Naive B cell (primary cell): ENCODE results near the gene TRIM9. TPM values are rescaled to one million over a fixed set of nuclear protein-coding genes. Genes with fewer than 3 reads are reported as not detected.

ENCODE experiments used
- ATAC-seq, 2 donors: fragments of 150-1000 bp; cut with Tn5 transposase; 2 replicates each; pipeline ENCODE4 v1.10.0; 2021; ENCODE audit warnings: low read depth in 2 of 2, mild to moderate bottlenecking in 2 of 2, moderate library complexity in 2 of 2
- DNase-seq: peaks from one replicate; pipeline ENCODE4 v3.0.0; 2022
- H3K27ac Mint-ChIP-seq, 6 donors: one replicate each; pipeline ENCODE4 v1.8.0; 2020 to 2022; ENCODE audit warnings: mild to moderate bottlenecking in 6 of 6, mixed read lengths in 6 of 6, moderate library complexity in 5 of 6, inconsistent platforms in 2 of 6
- H3K27me3 Mint-ChIP-seq, 3 donors: one replicate each; pipeline ENCODE4 v1.8.0; 2021 to 2022; ENCODE audit warnings: mixed read lengths in 3 of 3, mild to moderate bottlenecking in 1 of 3
- H3K36me3 Mint-ChIP-seq, 2 donors: one replicate each; pipeline ENCODE4 v1.8.0; 2020 to 2022; ENCODE audit warnings: mixed read lengths in 2 of 2, inconsistent platforms in 1 of 2, mild to moderate bottlenecking in 1 of 2
- H3K4me1 Mint-ChIP-seq, 3 donors: one replicate each; pipeline ENCODE4 v1.8.0; 2020 to 2022; ENCODE audit warnings: mixed read lengths in 3 of 3, inconsistent platforms in 1 of 3, mild to moderate bottlenecking in 1 of 3, moderate library complexity in 1 of 3
- H3K4me3 Mint-ChIP-seq, 8 donors: one replicate each; pipeline ENCODE4 v1.8.0; 2020 to 2022; ENCODE audit warnings: mild to moderate bottlenecking in 8 of 8, mixed read lengths in 8 of 8, moderate library complexity in 8 of 8, inconsistent platforms in 2 of 8
- H3K9me3 Mint-ChIP-seq, 7 donors: one replicate each; pipeline ENCODE4 v1.8.0; 2020 to 2022; ENCODE audit warnings: mixed read lengths in 7 of 7, mild to moderate bottlenecking in 5 of 7, inconsistent platforms in 2 of 7, moderate library complexity in 1 of 7
- polyA plus RNA-seq, 6 donors: library from polyadenylated mRNA; unstranded; fragments of 300-500 nt; fragmentation: Illumina TruSeq; gene quantifications; one replicate each; pipeline ENCODE4 v1.2.3, GENCODE V29; 2021; ENCODE audit warnings: low read depth in 6 of 6

The TRIM9 gene
- polyA plus RNA-seq, 6 donors from 2014 or later, result 0.15 to 0.21 (median 0.16) TPM; not detected in 3

DNA sequence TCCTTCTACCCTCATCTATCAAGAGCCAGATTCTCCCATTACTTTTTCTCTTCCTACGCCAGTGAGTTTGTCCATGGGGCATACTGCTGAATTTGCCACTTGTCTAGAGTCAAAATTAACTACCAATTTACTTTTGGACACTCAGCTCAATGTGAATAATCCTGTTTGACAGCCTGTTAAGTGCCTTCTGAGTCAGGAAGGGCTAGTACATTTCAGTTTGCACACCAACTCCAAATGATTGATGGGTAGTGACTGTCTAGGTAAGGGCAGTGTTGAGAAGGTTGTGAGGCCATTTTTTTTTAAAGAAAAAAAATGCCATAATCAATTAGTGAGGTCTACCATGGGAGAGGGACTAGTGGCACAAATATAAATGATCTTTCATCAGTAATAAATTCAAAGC is 21.8 kb upstream of the TRIM9 start:
- Mint-ChIP-seq H3K27me3 (peaks cover 0 to 8% (median under 1%) of the 10 kb centered on the region in 3 donors), H3K4me1 (no peaks in the 10 kb centered on the region), H3K27ac (no peak overlapping the region), H3K9me3 (peaks cover 0 to under 1% (median 0%) of the 10 kb centered on the region in 7 donors), H3K4me3 (no peak overlapping the region), H3K36me3 (no peaks in the 10 kb centered on the region)
- DNase-seq (no peak), ATAC-seq (no peak)

DNA sequence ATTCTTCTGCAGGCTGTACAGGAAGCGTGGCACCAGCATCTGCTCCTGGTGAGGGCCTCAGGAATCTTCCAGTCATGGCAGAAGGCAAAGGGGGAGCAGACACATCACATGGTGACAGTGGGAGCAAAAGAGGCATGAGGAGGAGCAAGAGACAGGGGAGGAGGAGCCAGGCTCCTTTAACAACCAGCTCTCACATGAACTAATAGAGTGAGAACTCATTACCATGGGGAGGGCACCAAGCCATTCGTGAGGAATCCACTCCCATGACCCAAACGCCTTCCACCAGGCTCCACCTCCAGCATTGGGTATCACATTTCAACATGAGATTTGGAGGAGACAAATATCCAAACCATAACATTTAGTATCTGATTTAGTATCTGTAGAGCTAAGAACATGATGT is 14.7 kb upstream of the TRIM9 start:
- Mint-ChIP-seq H3K27ac (peak overlapping the region in 1 of 6 donors; percentile 44), H3K4me1 (peaks cover 0 to 5% (median 0%) of the 10 kb centered on the region in 3 donors), H3K27me3 (peaks cover 5 to 19% (median 17%) of the 10 kb centered on the region in 3 donors), H3K9me3 (peaks cover 0 to 6% (median 0%) of the 10 kb centered on the region in 7 donors), H3K4me3 (no peak overlapping the region), H3K36me3 (peaks cover 0 to 4% of the 10 kb centered on the region in 2 donors)
- ATAC-seq (no peak), DNase-seq (no peak)

- no peak for ATAC-seq
- Mint-ChIP-seq H3K4me3 (no peak overlapping the region), H3K27me3 (peaks cover 13 to 19% (median 19%) of the 10 kb centered on the region in 3 donors), H3K9me3 (peaks cover 0 to 6% (median 0%) of the 10 kb centered on the region in 7 donors), H3K36me3 (peaks cover 0 to 4% of the 10 kb centered on the region in 2 donors), H3K27ac (no peak overlapping the region), H3K4me1 (peaks cover 0 to 5% (median 0%) of the 10 kb centered on the region in 3 donors)
- DNase-seq, result no peak
These were observed 12.9 kb upstream of the TRIM9 start for GRCh38 chr14:51107801-51108200.

- ATAC-seq, result no peak
- no peak overlapping the region for H3K27ac Mint-ChIP-seq
- H3K4me1 Mint-ChIP-seq, result peaks cover 0 to 5% (median 0%) of the 10 kb centered on the region in 3 donors
- no peaks in the 10 kb centered on the region for H3K9me3 Mint-ChIP-seq
- peaks cover 26 to 31% (median 27%) of the 10 kb centered on the region in 3 donors for H3K27me3 Mint-ChIP-seq
- no peak for DNase-seq
- H3K4me3 Mint-ChIP-seq, result no peak overlapping the region
- no peaks in the 10 kb centered on the region for H3K36me3 Mint-ChIP-seq
These were observed 9.6 kb upstream of the TRIM9 start for GRCh38 chr14:51104467-51104866.

DNA sequence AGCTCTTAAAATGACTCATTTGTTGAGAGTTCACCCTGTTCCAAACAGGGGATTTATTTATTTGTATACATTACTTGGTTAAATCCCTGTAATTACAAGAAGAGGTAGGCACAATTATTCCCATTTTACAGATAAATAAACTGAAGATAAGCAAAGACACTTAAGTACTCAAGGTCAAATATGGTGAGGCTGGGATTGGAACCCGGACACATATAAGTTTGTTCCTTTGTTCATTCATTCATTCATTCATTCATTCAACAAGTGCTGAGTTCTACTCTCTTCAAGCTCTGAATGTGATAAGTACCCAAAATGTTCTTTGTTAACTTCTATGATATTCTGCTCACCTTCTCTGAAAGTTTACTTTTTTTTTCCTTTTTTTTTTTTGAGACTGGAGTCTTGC is 2.4 kb upstream of the TRIM9 start:
- H3K36me3 Mint-ChIP-seq, result peaks cover 0 to 8% of the 10 kb centered on the region in 2 donors
- H3K9me3 Mint-ChIP-seq, result no peaks in the 10 kb centered on the region
- no peak for ATAC-seq
- H3K4me1 Mint-ChIP-seq, result peaks cover 23 to 29% (median 26%) of the 10 kb centered on the region in 3 donors
- H3K4me3 Mint-ChIP-seq, result peak overlapping the region in 1 of 8 donors; percentile 95
- no peak overlapping the region for H3K27ac Mint-ChIP-seq
- peaks cover 53 to 58% (median 54%) of the 10 kb centered on the region in 3 donors for H3K27me3 Mint-ChIP-seq
- DNase-seq, result no peak

- peaks cover 23 to 29% (median 26%) of the 10 kb centered on the region in 3 donors for H3K4me1 Mint-ChIP-seq
- no peak for DNase-seq
- no peak for ATAC-seq
- H3K27ac Mint-ChIP-seq, result no peak overlapping the region
- H3K27me3 Mint-ChIP-seq, result peaks cover 54 to 58% (median 55%) of the 10 kb centered on the region in 3 donors
- H3K4me3 Mint-ChIP-seq, result peak overlapping the region in 1 of 8 donors; percentile 95
- no peaks in the 10 kb centered on the region for H3K9me3 Mint-ChIP-seq
- peaks cover 0 to 8% of the 10 kb centered on the region in 2 donors for H3K36me3 Mint-ChIP-seq
These were observed 2.0 kb upstream of the TRIM9 start for GRCh38 chr14:51096870-51097269.

DNA sequence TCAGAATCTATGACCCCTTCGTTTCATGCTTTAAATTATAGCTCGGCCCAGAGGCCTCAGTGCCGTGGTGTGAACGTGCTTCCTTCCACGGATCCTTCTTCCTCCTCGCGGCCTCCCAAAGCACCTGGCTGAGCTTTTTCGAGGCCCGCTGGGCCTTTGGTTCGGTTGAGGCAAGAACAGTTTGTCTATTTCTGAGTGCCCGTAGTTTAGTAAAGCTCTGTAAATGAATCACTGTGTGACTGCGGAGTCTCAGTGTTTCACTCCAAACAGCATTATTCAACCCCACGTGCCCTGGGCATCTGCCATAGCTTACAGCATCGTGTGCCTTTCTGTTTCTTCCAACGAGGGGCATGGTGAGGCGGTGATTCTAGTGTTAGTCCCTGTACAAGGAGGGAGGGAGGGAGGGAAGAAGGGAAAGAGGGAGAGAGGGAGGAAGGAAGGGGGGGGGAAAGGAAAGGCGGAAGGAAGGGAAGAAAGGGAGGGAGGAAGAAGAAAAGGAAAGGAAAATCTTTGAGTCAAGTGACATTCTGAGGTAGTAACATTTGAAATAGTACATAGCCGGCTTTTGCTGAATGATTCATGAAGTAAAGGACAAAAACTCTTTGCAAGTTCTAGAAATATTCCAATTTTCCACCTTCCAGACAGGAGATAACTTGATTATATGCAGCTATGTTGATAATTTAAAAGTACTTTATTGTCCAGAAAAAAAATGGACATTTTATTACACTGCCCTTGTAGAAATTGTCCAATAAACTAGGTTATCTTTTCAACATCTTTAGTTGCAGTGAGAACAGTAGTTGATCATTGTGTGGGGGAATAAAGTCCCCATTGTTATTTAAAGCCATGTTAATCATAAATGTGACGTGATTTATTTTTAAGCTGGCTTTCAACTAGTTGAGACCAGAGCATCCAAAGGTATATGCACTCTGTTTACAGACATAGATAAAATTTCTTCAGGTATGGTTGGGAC is 1.2 kb upstream of the TRIM9 start:
- no peak for DNase-seq

GRCh38 chr14:51094282-51094821 is 553 bp downstream of the TRIM9 start:
- H3K36me3 Mint-ChIP-seq, result peaks cover 0 to 8% of the 10 kb centered on the region in 2 donors
- peaks cover 23 to 29% (median 26%) of the 10 kb centered on the region in 3 donors for H3K4me1 Mint-ChIP-seq
- peak overlapping the region; percentile 83 to 98 (median 95) for H3K4me3 Mint-ChIP-seq
- no peaks in the 10 kb centered on the region for H3K9me3 Mint-ChIP-seq
- DNase-seq (peak; percentile 21), ATAC-seq (no peak)
- H3K27me3 Mint-ChIP-seq, result peaks cover 36 to 46% (median 42%) of the 10 kb centered on the region in 3 donors
- peak overlapping the region in 1 of 6 donors; percentile 41 for H3K27ac Mint-ChIP-seq

More for the DNA sequence above, 1.2 kb upstream of the TRIM9 start:
- H3K9me3 Mint-ChIP-seq, result no peaks in the 10 kb centered on the region
- no peak for ATAC-seq
- peaks cover 52 to 60% (median 54%) of the 10 kb centered on the region in 3 donors for H3K27me3 Mint-ChIP-seq
- H3K4me3 Mint-ChIP-seq, result peak overlapping the region; percentile 83 to 98 (median 95)
- H3K36me3 Mint-ChIP-seq, result peaks cover 0 to 8% of the 10 kb centered on the region in 2 donors
- peaks cover 23 to 29% (median 26%) of the 10 kb centered on the region in 3 donors for H3K4me1 Mint-ChIP-seq
- peak overlapping the region in 1 of 6 donors; percentile 13 for H3K27ac Mint-ChIP-seq

DNA sequence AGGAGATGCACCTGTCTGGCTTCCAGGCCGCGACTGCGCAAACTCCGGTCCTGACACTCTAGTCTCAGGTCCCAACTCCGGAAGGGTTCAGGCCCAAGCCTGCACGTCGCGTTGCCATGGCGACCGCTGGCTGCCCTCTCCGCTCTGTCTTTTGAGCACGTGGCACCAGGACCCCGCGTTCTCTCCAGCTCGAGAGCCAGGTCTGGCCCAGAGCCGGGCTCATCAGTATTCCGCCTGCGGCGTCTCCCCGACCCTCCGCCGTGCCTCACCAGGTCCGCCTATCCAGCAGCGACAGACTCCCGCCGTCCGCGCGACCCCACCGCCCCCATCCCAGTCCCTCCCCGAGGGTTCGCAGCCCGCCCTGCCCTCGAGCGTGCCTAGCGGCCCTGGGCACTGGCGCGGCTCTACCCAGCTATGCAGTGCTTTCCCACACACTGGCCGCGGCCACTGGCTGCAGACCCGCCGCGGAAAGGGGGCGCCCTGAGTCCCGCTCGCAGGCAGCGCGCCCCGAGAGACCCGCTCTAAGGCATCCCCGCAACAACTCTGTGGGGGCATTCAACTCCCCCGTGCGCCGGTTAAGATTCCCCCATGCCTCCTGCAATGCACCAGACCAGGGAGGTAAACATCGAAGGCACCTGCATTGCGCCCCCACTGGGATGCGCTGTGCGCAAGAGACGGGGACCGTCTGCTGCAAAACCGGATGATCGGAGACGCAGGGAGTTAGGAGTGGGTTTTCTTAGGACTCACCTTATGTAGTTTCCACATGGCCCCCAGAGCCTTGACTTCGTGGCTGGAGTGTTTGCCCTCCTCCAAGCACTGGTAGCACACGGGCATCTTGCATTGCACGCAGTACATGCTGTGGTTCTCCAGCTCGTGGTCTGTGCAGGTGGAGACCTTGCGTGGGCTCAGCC is 1.3 kb downstream of the TRIM9 start:
- Mint-ChIP-seq H3K27ac (no peak overlapping the region), H3K4me1 (peaks cover 23 to 29% (median 26%) of the 10 kb centered on the region in 3 donors), H3K4me3 (peak overlapping the region; percentile 83 to 98 (median 95)), H3K36me3 (peaks cover 0 to 8% of the 10 kb centered on the region in 2 donors), H3K27me3 (peaks cover 33 to 40% (median 34%) of the 10 kb centered on the region in 3 donors), H3K9me3 (no peaks in the 10 kb centered on the region)
- DNase-seq, result peak; percentile 40
- ATAC-seq, result peak; percentile 19 to 44

- Mint-ChIP-seq H3K4me3 (peak overlapping the region; percentile 48 to 96 (median 69)), H3K27me3 (peaks cover 33 to 40% (median 34%) of the 10 kb centered on the region in 3 donors)
These were observed 1.9 kb downstream of the TRIM9 start for GRCh38 chr14:51092965-51093364.

DNA sequence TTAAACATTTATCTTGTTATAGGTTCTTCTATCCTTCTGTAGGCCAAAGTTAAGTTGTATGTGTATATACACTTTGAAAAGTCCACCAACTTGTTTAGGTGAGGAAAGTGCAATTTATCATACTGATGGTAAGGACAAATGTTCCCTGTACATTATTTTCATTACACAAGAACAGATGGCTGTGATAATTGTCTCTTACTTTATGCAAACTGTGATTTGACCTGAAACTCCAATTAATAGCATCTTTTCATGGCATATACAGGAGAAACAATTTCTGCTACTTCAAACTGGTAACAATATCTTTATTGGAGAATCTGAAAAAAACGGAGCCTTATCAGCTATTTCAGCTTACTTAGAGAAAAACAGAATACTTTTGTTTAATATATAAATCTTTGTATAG is 5.6 kb downstream of the TRIM9 start:
- DNase-seq (no peak), ATAC-seq (no peak)
- peaks cover 0 to 8% of the 10 kb centered on the region in 2 donors for H3K36me3 Mint-ChIP-seq
- H3K27me3 Mint-ChIP-seq, result peaks cover 18 to 27% (median 22%) of the 10 kb centered on the region in 3 donors
- H3K4me3 Mint-ChIP-seq, result no peak overlapping the region
- no peaks in the 10 kb centered on the region for H3K9me3 Mint-ChIP-seq
- H3K27ac Mint-ChIP-seq, result no peak overlapping the region
- peaks cover 9 to 14% (median 13%) of the 10 kb centered on the region in 3 donors for H3K4me1 Mint-ChIP-seq

More at GRCh38 chr14:51092965-51093364, 1.9 kb downstream of the TRIM9 start:
- peak overlapping the region in 3 of 6 donors; percentile 22 to 91 (median 79) for H3K27ac Mint-ChIP-seq
- peaks cover 23 to 29% (median 26%) of the 10 kb centered on the region in 3 donors for H3K4me1 Mint-ChIP-seq
- ATAC-seq (no peak), DNase-seq (no peak)
- H3K36me3 Mint-ChIP-seq, result peaks cover 0 to 8% of the 10 kb centered on the region in 2 donors
- no peaks in the 10 kb centered on the region for H3K9me3 Mint-ChIP-seq

DNA sequence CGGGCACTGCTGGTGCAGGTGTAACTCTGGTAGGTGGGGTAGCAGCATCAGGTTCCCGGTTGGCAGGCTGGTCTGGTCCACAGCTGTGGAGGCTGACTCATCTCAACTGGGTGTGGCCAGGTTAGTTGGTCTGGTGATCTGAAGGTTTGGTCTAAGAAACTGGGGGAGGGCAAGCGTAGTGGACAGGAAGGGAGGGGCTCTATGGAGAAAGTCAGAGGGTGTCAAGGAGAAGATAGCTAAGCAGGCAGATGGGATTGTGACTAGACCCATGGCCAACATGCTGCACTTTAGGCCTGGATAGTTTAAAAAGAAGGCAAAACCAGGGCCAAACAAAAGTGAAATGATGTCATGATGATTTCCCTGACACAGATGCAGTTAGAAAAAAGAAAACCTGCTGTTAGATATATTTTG is 7.9 kb downstream of the TRIM9 start:
- Mint-ChIP-seq H3K9me3 (no peaks in the 10 kb centered on the region), H3K36me3 (no peaks in the 10 kb centered on the region), H3K4me3 (no peak overlapping the region), H3K27ac (no peak overlapping the region), H3K4me1 (no peaks in the 10 kb centered on the region), H3K27me3 (peaks cover 0 to 7% (median 6%) of the 10 kb centered on the region in 3 donors)
- ATAC-seq (no peak), DNase-seq (no peak)
